ENCODE results near the gene SFXN5.

DNA sequence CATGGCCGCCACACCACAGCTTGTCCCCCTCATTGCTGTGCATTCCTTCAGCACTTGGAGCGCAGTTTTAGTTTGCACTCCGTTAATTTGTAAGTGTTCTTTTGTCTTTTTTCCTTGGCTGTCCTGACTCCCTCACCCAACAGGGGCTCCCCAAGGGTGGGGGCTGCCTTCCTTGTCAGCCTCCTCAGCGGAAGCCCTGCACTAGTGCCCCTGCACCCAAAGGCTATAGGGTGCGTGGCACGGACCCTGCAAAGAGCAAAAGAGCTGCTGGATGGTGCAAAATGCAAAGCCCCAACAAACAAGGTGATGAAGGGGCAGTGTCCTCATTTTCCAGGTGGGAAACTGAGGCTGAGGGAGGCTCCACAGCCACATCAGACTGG is 107.4 kb downstream of the SFXN5 start:
- TF ChIP-seq, protein P1, sequence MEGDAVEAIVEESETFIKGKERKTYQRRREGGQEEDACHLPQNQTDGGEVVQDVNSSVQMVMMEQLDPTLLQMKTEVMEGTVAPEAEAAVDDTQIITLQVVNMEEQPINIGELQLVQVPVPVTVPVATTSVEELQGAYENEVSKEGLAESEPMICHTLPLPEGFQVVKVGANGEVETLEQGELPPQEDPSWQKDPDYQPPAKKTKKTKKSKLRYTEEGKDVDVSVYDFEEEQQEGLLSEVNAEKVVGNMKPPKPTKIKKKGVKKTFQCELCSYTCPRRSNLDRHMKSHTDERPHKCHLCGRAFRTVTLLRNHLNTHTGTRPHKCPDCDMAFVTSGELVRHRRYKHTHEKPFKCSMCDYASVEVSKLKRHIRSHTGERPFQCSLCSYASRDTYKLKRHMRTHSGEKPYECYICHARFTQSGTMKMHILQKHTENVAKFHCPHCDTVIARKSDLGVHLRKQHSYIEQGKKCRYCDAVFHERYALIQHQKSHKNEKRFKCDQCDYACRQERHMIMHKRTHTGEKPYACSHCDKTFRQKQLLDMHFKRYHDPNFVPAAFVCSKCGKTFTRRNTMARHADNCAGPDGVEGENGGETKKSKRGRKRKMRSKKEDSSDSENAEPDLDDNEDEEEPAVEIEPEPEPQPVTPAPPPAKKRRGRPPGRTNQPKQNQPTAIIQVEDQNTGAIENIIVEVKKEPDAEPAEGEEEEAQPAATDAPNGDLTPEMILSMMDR (IDR thresholded peaks at IDR 0.05), result no peak
- TF ChIP-seq, protein P2, sequence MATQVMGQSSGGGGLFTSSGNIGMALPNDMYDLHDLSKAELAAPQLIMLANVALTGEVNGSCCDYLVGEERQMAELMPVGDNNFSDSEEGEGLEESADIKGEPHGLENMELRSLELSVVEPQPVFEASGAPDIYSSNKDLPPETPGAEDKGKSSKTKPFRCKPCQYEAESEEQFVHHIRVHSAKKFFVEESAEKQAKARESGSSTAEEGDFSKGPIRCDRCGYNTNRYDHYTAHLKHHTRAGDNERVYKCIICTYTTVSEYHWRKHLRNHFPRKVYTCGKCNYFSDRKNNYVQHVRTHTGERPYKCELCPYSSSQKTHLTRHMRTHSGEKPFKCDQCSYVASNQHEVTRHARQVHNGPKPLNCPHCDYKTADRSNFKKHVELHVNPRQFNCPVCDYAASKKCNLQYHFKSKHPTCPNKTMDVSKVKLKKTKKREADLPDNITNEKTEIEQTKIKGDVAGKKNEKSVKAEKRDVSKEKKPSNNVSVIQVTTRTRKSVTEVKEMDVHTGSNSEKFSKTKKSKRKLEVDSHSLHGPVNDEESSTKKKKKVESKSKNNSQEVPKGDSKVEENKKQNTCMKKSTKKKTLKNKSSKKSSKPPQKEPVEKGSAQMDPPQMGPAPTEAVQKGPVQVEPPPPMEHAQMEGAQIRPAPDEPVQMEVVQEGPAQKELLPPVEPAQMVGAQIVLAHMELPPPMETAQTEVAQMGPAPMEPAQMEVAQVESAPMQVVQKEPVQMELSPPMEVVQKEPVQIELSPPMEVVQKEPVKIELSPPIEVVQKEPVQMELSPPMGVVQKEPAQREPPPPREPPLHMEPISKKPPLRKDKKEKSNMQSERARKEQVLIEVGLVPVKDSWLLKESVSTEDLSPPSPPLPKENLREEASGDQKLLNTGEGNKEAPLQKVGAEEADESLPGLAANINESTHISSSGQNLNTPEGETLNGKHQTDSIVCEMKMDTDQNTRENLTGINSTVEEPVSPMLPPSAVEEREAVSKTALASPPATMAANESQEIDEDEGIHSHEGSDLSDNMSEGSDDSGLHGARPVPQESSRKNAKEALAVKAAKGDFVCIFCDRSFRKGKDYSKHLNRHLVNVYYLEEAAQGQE (IDR thresholded peaks at IDR 0.05; ENCODE audit: insufficient read depth in 1 of 2, low read depth in 2 of 2, low read length in 1 of 2), result no peak
- TF ChIP-seq SIN3A (IDR thresholded peaks at IDR 0.05; ENCODE audit: borderline replicate concordance, insufficient read depth, low read depth, low read length) (no peak), POLR2AphosphoS5 (IDR thresholded peaks at IDR 0.05; ENCODE audit: low read depth, low read length) (no peak)

All from Panc1 (cell line).